Inferior parietal cortex (tissue), 1 donor: Measurements from ENCODE around the gene PTPN6.
A peak's percentile ranks its signal among the peaks of the same experiment; 100 is the strongest.

ENCODE experiments used
- DNase-seq: peaks from one replicate; pipeline ENCODE4 v3.0.0-alpha.2; 2016; ENCODE audit errors: extremely low spot score

Gene PTPN6

DNA sequence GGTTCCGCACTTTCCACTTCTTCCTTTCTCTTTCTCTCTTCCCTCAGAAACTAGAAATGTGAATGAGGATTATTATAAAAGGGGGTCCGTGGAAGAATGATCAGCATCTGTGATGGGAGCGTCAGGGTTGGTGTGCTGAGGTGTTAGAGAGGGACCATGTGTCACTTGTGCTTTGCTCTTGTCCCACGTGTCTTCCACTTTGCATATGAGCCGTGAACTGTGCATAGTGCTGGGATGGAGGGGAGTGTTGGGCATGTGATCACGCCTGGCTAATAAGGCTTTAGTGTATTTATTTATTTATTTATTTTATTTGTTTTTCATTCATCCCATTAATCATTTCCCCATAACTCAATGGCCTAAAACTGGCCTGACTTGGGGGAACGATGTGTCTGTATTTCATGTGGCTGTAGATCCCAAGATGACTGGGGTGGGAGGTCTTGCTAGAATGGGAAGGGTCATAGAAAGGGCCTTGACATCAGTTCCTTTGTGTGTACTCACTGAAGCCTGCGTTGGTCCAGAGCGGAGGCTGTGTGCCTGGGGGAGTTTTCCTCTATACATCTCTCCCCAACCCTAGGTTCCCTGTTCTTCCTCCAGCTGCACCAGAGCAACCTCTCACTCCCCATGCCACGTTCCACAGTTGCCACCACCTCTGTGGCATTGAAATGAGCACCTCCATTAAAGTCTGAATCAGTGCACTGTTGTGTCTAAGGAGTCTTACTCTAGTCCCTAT lies 28.0 kb upstream of the PTPN6 start:
- no peak for DNase-seq

DNA sequence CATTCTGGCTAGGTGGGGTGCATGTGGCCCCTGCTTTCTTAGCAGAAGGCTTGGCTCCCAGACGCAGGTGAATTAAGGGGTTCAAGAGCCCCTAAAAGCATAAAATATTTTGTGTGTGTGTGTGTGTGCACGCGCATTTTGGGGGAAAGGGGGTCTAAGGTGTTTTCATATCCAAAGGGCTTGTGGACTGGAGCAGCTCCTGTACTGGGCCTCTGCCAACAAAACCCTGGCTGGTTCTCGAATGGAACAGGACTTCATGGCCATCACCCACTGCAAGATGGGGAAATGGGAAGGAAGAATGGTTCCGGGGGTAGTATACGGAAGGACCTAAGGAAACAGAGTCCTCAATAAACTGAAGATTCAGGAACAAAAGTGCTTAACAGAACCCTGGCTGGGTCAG lies 27.3 kb upstream of the PTPN6 start:
- DNase-seq: no peak

DNA sequence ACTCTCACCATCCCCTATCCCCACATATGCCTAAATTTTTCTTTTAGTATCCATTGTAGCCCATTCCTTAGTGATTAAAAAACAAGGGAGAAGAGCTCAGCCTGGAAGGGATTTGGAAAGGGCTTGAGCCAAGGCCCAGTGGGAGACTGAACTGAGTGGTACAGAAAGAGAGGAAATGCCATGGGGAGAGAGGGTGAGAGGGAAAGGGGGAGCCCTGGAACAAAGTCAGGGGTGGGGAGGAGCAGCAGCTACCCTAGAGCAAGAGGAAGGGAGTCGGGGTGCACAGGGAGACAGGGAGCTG lies 26.0 kb upstream of the PTPN6 start:
- no peak for DNase-seq

DNA sequence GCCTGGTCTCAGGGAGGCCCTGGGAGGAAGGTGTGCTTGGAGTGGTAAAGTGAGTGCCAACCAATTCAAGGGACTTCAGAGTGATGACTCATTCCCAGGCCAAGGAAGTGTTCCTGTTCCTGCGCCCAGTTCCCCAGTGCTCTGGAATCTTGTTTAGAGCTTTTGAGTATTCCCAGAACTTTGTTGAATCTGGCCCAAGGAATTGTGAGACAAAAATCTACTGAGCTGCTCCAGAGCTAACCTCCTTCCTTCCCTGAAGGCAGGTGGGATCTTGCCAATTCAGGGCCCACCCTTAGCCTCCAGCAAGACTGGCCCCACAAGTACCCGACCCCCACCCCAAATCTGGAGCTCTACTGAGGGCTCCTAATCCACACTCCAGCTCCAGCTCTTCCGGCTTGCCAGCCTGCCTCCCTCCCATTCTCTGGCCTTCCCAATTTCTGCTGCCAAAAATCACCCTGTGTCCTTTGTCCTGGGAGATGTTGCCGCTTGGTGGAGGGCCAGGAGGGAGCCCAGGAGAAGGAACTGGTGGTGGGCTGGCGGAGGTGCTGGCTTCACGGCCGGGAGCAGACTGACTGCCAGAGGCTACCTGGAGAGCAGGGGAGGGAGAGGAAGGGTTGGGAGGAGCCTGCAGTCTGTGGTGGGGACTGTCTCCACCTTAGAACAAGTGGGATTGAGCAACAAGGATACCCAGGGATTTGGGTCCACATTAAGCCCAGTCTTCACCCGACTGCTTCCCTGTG lies 25.4 kb upstream of the PTPN6 start:
- peak; percentile 68 for DNase-seq

DNA sequence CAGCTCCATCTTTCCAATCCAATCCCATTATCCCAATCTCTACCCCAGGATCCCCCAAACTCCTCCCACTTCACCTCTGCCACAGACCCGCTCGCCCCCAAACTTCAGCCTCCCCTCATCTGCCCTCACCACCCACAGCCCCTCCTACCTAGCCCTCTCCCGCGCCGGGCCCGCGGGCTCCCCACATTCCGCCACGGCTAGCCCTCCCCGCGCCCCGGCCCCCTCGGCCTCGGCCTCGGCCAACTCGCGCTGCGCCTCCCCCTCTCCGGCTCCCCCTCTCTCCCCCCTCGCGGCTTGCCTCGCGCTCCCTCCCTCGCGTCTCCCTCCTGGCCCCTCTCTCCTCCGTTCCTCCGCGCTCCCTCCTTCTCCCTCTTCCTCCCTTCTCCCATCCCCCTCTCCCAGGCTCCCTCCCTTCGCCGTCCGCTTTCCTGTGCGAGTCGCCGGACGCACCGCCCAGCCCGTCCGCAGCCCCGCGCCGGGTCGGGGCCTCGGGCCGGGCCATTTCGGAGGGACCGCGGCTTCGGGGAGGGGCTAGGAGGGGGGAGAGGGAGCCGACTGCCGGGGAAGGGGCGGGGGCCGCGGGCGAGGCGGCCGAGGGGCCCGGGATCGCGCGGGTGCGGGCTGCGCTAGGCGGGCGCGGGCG lies 23.7 kb upstream of the PTPN6 start, which contains the start of gene ATN1:
ATN1 (plus strand) TSS at position 581 of the 643 bp plus-strand sequence. CDS start 6,043 bp downstream, outside the sequence.
- peak; percentile 66 for DNase-seq

DNA sequence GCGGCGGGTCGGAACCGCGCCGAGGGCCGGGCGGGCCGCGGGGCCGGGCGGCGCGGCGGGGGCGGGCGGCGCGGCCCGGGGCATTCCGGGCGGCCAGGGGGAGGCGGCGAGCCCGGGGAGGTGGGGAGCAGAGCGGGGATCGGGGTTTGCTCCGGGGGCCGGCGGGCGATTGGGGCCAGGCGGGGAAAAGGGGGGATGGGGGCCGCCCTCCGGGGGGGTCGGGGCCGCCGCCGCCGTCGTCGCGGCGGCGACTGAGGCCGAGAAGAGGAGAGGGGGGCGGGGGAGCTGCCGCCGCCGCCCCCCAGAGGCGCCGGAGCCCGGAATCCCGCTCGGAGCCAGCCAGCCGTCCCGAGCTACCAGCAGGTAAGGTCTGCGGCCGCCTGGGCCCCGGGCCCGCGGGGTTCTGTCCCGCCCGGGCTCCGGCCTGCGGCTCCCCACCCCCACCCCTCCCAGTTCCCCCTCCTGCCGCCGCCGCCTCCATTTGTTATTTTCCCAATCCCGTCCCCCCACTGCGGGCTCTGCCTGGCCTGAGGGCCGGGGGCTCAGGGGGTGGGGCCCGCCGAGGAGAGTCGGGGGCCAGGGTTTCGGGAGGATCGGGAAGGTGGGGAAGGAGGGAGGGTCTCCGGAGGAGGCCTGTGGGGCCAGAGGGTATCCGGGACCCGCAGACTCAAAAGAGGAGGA lies 23.0 kb upstream of the PTPN6 start:
- no peak for DNase-seq

DNA sequence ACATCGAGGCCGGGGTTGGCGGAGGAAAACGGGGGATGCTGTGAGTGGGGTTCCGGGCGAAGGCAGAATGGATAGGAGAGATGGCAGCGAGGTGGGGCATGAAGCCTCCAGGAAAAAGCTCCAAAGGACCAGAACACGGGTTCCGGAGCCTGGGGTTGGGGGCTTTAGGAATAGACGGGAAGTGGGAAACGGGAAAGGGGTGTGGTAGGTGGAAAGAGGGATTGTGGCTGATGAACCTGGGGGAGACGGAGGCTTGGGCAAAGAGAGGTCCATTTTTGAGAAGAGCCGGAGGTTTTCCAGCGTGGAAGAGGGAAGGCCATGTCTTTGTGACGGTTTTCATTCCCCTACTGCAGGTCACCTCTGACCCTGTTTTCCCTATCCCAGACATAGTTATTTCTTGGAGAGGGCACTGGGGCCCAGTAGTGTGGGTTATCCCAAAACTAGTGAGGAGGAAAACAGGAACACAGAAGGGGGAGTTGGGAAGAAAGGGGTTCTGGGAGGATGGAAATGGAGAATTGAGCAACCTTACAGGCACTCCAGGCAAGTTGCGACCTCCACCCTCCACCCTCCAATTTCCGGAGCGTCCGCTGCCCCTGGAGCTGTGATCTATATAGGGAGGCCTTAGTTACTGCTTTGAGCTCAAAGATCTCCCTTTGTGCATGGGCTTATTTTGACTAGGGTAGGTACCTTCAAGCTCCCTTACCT lies 22.3 kb upstream of the PTPN6 start:
- no peak for DNase-seq

DNA sequence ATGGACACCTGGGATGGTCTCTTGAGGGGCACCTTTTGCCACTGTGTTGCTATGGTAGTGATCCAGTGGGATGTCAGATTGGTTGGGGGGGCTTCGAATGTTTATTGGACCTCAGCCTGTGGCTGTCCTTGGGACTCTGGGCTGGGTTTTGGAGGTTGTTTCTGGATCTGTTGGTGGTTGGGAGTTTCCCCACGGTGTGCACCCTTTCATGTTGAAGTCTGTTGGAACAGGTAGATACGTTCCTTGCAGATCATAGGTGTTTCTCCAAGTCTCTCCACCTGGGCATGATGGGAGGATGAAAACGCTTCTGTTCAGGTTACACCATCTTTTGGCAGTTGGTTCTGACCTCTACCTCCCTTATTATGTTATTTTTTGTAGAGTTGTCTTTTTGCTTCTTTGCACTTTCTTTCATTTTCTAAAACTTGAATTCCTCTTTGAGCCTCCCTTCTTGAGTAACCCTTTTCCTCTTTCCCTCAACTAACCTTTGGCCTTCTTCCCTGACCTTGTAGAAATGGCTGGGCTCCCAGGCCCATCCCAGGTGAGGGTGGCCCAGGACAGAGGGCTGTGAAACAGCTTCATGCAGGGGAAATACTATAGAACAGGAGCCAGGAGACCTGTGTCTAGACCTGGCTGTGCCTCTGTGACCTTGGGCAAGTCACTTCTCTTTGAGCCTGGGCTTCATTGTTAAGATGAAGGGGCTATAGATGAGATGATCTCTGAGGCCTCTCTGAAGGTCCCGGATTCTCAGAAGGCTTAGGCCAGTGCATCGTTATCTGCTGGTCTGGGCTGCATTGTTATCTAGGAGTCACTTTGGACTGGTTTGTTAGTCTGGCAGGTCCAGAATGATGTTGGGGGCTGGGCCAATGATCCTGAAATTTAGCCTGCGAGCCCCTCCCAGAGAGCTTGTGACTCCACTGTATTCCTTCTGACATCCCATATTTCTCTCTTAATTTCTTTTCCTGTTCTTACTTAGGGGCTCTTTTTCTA lies 21.4 kb upstream of the PTPN6 start:
- DNase-seq: no peak

DNA sequence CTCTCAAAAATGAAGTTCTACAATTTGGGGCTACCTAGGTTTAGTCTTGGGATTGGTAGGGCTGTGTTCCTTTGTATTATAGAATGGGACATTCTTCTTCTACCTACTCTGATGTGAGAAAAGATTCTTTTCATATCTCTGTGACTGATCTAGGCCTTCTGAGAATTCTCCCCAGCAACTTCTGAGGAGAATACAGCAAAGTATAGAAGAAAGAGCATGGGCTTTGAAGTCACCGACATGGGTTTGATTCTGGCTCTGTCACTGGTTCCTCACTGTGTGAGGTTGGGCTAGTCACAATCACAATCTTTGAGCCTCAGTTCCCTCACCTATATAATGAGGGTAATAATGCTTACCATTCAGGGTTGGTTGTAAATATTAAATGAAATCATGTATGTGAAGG lies 18.4 kb upstream of the PTPN6 start:
- no peak for DNase-seq

DNA sequence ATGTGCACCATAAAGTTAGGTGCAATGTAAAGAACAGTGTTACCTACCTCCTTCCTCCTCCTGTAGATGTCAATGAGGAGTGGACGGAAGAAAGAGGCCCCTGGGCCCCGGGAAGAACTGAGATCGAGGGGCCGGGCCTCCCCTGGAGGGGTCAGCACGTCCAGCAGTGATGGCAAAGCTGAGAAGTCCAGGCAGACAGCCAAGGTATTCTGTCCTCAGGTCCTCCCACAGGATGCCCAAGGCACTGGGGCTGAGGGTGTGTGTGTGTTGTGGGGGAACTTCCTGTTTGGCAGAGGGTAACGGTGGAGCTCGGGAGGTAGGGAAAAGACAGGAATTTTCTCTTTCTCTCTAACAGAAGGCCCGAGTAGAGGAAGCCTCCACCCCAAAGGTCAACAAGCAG lies 17.0 kb upstream of the PTPN6 start:
- no peak for DNase-seq

DNA sequence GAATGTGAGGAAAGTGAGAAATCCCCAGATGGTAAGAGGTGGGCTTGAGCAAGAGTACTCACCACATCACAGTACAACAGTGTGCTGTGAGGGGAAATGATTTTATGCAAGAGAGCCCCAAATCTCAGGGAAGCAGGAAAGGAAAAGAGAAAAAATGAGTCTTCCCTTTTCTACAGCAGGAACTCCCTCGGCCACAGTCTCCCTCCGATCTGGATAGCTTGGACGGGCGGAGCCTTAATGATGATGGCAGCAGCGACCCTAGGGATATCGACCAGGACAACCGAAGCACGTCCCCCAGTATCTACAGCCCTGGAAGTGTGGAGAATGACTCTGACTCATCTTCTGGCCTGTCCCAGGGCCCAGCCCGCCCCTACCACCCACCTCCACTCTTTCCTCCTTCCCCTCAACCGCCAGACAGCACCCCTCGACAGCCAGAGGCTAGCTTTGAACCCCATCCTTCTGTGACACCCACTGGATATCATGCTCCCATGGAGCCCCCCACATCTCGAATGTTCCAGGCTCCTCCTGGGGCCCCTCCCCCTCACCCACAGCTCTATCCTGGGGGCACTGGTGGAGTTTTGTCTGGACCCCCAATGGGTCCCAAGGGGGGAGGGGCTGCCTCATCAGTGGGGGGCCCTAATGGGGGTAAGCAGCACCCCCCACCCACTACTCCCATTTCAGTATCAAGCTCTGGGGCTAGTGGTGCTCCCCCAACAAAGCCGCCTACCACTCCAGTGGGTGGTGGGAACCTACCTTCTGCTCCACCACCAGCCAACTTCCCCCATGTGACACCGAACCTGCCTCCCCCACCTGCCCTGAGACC lies 15.6 kb upstream of the PTPN6 start:
- no peak for DNase-seq

DNA sequence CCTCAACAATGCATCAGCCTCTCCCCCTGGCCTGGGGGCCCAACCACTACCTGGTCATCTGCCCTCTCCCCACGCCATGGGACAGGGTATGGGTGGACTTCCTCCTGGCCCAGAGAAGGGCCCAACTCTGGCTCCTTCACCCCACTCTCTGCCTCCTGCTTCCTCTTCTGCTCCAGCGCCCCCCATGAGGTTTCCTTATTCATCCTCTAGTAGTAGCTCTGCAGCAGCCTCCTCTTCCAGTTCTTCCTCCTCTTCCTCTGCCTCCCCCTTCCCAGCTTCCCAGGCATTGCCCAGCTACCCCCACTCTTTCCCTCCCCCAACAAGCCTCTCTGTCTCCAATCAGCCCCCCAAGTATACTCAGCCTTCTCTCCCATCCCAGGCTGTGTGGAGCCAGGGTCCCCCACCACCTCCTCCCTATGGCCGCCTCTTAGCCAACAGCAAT lies 14.9 kb upstream of the PTPN6 start:
- no peak for DNase-seq

DNA sequence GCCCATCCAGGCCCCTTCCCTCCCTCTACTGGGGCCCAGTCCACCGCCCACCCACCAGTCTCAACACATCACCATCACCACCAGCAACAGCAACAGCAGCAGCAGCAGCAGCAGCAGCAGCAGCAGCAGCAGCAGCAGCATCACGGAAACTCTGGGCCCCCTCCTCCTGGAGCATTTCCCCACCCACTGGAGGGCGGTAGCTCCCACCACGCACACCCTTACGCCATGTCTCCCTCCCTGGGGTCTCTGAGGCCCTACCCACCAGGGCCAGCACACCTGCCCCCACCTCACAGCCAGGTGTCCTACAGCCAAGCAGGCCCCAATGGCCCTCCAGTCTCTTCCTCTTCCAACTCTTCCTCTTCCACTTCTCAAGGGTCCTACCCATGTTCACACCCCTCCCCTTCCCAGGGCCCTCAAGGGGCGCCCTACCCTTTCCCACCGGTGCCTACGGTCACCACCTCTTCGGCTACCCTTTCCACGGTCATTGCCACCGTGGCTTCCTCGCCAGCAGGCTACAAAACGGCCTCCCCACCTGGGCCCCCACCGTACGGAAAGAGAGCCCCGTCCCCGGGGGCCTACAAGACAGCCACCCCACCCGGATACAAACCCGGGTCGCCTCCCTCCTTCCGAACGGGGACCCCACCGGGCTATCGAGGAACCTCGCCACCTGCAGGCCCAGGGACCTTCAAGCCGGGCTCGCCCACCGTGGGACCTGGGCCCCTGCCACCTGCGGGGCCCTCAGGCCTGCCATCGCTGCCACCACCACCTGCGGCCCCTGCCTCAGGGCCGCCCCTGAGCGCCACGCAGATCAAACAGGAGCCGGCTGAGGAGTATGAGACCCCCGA lies 14.3 kb upstream of the PTPN6 start:
- no peak for DNase-seq

DNA sequence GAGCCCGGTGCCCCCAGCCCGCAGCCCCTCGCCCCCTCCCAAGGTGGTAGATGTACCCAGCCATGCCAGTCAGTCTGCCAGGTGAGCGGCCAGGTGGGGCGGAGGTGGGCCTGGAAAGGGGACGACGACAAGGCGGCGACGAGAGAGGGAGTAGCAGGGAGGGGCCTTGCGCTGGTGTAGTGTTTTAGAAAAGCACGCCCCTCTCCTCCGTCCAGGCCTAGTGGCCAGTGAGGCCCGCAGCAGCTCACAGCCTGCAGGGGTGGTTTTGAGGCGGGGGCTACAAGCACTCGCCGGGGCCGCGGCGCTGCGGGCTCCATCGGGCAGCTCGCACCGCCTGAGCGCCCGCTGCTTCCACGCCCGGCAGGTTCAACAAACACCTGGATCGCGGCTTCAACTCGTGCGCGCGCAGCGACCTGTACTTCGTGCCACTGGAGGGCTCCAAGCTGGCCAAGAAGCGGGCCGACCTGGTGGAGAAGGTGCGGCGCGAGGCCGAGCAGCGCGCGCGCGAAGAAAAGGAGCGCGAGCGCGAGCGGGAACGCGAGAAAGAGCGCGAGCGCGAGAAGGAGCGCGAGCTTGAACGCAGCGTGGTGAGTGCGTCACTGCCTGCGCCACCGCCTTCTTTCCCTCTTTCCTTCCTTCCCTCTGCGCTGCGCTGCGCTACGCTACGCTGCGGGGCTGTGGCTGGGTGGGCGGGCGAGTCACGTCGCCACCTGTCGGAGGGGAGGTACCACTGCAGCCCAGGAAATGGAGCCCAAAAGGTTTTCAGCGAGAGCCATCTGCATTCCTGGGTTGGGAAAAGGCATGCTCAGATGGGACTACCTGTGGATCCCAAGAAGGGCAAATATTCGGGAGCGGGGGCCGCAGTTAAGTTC lies 13.4 kb upstream of the PTPN6 start:
- peak; percentile 94 for DNase-seq

DNA sequence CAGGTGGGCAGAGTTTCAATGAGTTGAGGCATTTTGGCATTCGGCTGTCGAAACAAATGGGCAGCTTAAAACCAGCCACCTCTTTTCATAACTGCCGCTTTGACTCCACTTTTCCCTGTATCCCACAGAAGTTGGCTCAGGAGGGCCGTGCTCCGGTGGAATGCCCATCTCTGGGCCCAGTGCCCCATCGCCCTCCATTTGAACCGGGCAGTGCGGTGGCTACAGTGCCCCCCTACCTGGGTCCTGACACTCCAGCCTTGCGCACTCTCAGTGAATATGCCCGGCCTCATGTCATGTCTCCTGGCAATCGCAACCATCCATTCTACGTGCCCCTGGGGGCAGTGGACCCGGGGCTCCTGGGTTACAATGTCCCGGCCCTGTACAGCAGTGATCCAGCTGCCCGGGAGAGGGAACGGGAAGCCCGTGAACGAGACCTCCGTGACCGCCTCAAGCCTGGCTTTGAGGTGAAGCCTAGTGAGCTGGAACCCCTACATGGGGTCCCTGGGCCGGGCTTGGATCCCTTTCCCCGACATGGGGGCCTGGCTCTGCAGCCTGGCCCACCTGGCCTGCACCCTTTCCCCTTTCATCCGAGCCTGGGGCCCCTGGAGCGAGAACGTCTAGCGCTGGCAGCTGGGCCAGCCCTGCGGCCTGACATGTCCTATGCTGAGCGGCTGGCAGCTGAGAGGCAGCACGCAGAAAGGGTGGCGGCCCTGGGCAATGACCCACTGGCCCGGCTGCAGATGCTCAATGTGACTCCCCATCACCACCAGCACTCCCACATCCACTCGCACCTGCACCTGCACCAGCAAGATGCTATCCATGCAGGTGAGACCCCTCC lies 12.6 kb upstream of the PTPN6 start:
- DNase-seq: no peak

DNA sequence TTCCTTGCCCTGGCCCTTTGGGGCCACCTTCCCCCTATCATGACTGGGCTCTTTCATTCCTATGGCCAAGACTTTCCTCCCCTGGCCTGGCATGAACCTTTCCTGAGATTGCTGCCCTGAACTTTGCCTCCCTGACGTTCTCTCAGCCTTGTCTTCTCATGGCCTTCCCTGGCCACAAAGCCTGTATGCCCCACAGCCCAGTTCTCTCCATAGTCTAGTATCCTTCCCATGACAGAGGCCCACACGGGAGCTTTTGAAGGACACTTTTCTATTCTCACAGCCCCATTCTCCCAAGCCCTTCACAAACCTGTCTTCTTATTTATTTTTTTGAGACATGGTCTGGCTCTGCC lies 12.0 kb upstream of the PTPN6 start:
- DNase-seq: no peak

DNA sequence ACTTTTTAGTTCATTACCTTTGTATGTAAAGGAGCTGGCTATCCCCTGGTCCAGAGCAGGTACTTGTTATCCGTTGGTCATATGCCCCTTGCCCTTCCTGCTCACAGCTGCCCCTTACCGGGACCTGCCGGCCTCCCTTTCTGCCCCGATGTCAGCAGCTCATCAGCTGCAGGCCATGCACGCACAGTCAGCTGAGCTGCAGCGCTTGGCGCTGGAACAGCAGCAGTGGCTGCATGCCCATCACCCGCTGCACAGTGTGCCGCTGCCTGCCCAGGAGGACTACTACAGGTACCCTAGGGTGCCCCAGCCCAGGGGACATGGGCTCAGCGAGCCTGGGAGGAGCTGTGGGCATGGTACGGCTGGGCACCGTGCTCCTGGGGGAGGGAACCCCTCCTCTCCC lies 9.9 kb upstream of the PTPN6 start:
- no peak for DNase-seq
